DND-41 (cell line): ENCODE measurements around the gene BRAP.

ENCODE experiments used
- CTCF ChIP-seq: IDR thresholded peaks from 2 replicates; pipeline ENCODE4 v1.5.1; 2012; ENCODE audit warnings: borderline replicate concordance, low read length, moderate library complexity, mild to moderate bottlenecking; ENCODE audit not compliant: poor library complexity, severe bottlenecking; ENCODE audit errors: extremely low read depth
- EZH2 ChIP-seq: IDR thresholded peaks from 3 replicates; pipeline ENCODE4 v1.6.1; 2012; ENCODE audit warnings: borderline replicate concordance, low read depth, mild to moderate bottlenecking, moderate library complexity, low read length, inconsistent platforms; ENCODE audit not compliant: severe bottlenecking

- TF ChIP-seq CTCF: no peak
- TF ChIP-seq EZH2: no peak
Observed at GRCh38 chr12:111626230-111626629, 59.5 kb downstream of the BRAP start.
